ENCODE measurements around the gene DMRT1.

DMRT1 gene

DNA sequence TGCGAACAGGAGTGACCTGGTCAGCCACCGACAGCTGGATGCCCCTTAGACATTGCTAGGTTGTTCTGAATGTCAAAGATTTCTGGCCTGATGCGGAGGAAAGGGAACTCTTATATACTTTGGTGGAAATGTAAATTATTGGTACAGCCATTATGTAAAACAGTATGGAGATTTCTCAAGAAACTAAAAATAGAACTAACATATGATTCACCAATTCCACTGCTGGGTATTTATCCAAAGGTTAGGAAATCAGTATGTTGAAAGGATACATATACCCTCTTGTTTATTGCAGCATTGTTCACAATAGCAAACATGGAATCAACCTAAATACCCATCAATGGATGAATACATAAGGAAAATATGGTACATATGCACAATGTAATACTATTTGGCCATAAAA, 166.7 kb downstream of the DMRT1 start:
- TF ChIP-seq GATA3 (IDR thresholded peaks at IDR 0.05; ENCODE audit: low read depth, low read length), result no peak
- TF ChIP-seq GATA2 (IDR thresholded peaks at IDR 0.05; ENCODE audit: low read depth, low read length), result no peak

GRCh38 chr9:1009101-1009707, 167.7 kb downstream of the DMRT1 start:
- no peak for TF ChIP-seq GATA2 (IDR thresholded peaks at IDR 0.05; ENCODE audit: low read depth, low read length)
- no peak for TF ChIP-seq GATA3 (IDR thresholded peaks at IDR 0.05; ENCODE audit: low read depth, low read length)

DNA sequence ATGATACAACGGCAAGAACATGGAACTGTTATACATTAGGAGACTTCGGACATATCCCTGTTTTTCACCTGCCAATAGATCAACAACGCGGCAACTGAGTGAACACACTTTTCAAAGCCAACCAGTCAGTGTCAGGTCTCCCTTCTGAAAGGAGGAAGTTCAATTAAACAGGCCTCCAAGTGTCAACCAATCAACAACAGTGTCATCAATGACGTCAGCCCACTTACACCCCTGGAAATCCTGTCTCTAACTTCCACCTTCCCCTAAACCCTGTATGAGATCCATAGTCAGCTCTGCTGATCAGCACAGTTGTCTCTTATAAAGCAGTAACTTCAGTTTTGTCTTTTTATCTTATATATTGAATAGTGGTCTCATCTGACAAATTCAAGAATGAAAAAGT, 171.5 kb downstream of the DMRT1 start:
- TF ChIP-seq GATA3 (IDR thresholded peaks at IDR 0.05; ENCODE audit: low read depth, low read length) (no peak), GATA2 (IDR thresholded peaks at IDR 0.05; ENCODE audit: low read depth, low read length) (no peak)

DNA sequence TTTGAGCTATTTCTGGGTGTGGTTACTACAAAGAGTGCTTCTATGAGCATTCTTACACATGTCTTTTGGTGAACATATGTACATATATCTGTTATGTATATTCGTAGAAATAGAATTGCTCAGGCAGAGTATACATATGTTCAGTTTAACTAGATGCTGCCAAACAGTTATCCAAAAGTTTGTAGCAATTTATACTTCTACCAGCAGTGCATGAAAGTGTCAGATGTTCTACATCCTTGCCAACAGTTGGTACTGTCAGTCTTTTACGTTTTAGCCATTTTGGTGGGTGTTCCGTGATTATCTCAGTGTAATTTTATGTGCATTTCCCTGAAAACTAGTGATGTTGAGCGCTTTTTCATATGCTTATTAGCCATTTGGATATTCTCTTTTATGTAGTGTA, 172.7 kb downstream of the DMRT1 start:
- TF ChIP-seq GATA2 (IDR thresholded peaks at IDR 0.05; ENCODE audit: low read depth, low read length), result no peak
- TF ChIP-seq GATA3 (IDR thresholded peaks at IDR 0.05; ENCODE audit: low read depth, low read length), result no peak

DNA sequence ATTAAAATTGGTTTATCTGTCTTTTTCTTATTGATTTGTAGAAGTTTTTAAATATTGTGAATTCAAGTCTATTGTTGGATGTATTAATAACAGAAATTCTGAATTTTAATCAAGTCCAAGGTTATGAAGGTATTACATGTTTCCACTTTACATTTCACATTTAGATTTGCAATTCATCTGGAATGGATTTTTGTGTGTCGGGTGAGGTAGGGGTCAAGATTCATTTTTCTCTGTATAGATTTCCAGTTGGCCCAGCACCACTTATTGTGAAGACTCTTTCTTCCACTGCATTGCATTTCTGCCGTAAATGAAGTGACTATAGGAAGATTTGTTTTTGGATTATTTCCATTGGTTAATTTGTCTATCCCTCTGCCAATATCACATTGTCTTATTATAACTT, 173.1 kb downstream of the DMRT1 start:
- TF ChIP-seq GATA2 (IDR thresholded peaks at IDR 0.05; ENCODE audit: low read depth, low read length) (no peak), GATA3 (IDR thresholded peaks at IDR 0.05; ENCODE audit: low read depth, low read length) (no peak)

DNA sequence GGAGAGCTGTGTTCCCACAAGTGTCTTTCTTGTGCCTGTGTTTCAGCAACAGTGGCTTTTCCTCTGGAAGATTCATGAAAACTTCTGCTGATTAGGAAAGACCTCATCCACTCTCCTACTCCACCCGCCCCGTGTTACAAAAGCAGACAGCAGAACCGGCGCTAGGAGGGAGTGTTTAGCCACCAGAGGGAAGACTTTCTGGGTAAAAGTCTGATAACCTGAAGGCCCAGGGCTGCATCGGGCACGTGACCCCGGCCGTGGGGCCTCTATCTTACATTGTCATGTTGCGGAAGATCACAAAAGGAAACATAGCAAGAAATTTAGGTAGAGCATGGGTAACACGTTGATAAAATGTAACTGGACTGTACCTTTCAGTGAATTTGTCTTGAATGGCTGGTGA, 176.6 kb downstream of the DMRT1 start:
- no peak for TF ChIP-seq GATA2 (IDR thresholded peaks at IDR 0.05; ENCODE audit: low read depth, low read length)
- no peak for TF ChIP-seq GATA3 (IDR thresholded peaks at IDR 0.05; ENCODE audit: low read depth, low read length)

All from SH-SY5Y (cell line).